H1 (cell line): ENCODE measurements around the gene KCNK4. TPM values are rescaled to one million over a fixed set of nuclear protein-coding genes. Genes with fewer than 3 reads are reported as not detected.

Experiments used
- CTCF ChIA-PET: fragments of 300-600 bp; sonication (Branson Sonifier 250); formaldehyde crosslinking; loops from one replicate; lab custom pipeline; 2021; ENCODE audit not compliant: partially characterized antibody; lab: Charles Lee
- POLR2A ChIA-PET: fragments of 300-600 bp; sonication (Branson Sonifier 250); formaldehyde crosslinking; loops from one replicate; lab custom pipeline; 2021; ENCODE audit warnings: inconsistent platforms; ENCODE audit not compliant: partially characterized antibody; lab: Charles Lee
- DNase-seq, 2 experiments: peaks; one replicate each; pipeline versions ENCODE4 v3.0.0 to v3.0.0-alpha.2; 2010 to 2022; ENCODE audit warnings: low spot score in 2 of 2, low read depth in 1 of 2, mixed read lengths in 1 of 2
- FAIRE-seq: peaks from 2 replicates; lab custom pipeline; 2011; peaks lifted over from hg19 to GRCh38; lab: Jason Lieb, UNC
- H2AFZ ChIP-seq: 2 replicates; pipeline ENCODE4 v1.8.1; 2012; ENCODE audit warnings: low read length, inconsistent platforms
- H2AK5ac ChIP-seq: 2 replicates; pipeline ENCODE4 v1.6.1; 2013; ENCODE audit warnings: low read depth, low read length
- H2BK120ac ChIP-seq: replicated peaks from 2 replicates; pipeline ENCODE3; 2013; ENCODE audit warnings: low read depth, low read length, inconsistent platforms
- H2BK12ac ChIP-seq: 2 replicates; pipeline ENCODE4 v1.6.1; 2013; ENCODE audit warnings: low read depth, low read length
- H2BK15ac ChIP-seq: 2 replicates; pipeline ENCODE4 v1.6.1; 2013; ENCODE audit warnings: low read length
- H2BK20ac ChIP-seq: 2 replicates; pipeline ENCODE4 v1.6.1; 2013; ENCODE audit warnings: low read length
- H2BK5ac ChIP-seq: 2 replicates; pipeline ENCODE4 v1.6.1; 2013; ENCODE audit warnings: low read depth, low read length
- H3K14ac ChIP-seq: 2 replicates; pipeline ENCODE4 v1.6.1; 2013; ENCODE audit warnings: inconsistent platforms; ENCODE audit not compliant: insufficient read length
- H3K18ac ChIP-seq: 2 replicates; pipeline ENCODE4 v1.6.1; 2013; ENCODE audit warnings: low read length; ENCODE audit errors: extremely low read depth
- H3K23ac ChIP-seq: 2 replicates; pipeline ENCODE4 v1.6.1; 2013; ENCODE audit warnings: inconsistent platforms; ENCODE audit not compliant: insufficient read length
- H3K23me2 ChIP-seq: 2 replicates; pipeline ENCODE4 v1.6.1; 2013; ENCODE audit warnings: low read depth, low read length
- H3K27ac ChIP-seq: 2 replicates; pipeline ENCODE4 v1.6.1; 2011; ENCODE audit warnings: low read depth, low read length, inconsistent platforms
- H3K27me3 ChIP-seq, 4 experiments: replicated peaks in 1 of 4; 1 replicate in 1 of 4; 2 replicates in 3 of 4; pipeline versions ENCODE4 v1.6.1 to v1.8.1; 2011 to 2013; ENCODE audit warnings: low read length in 3 of 4, mild to moderate bottlenecking in 3 of 4, inconsistent platforms in 2 of 4, mixed read lengths in 2 of 4, moderate library complexity in 1 of 4; ENCODE audit not compliant: control insufficient read depth in 3 of 4, insufficient read depth in 3 of 4; ENCODE audit errors: extremely low read depth in 1 of 4
- H3K36me3 ChIP-seq, 4 experiments: 2 replicates each; pipeline versions ENCODE4 v1.6.1 to v1.8.1; 2011 to 2013; ENCODE audit warnings: mild to moderate bottlenecking in 4 of 4, low read length in 3 of 4, moderate library complexity in 2 of 4, control low read depth in 1 of 4, inconsistent platforms in 1 of 4; ENCODE audit not compliant: insufficient read depth in 4 of 4, control insufficient read depth in 2 of 4
- H3K4ac ChIP-seq: replicated peaks from 2 replicates; pipeline ENCODE3; 2013; ENCODE audit warnings: low read length, low read depth, mixed read lengths, inconsistent platforms; ENCODE audit not compliant: insufficient read length
- H3K4me1 ChIP-seq, 4 experiments: replicated peaks in 1 of 4; 1 replicate in 1 of 4; 2 replicates in 3 of 4; pipeline versions ENCODE4 v1.6.1 to v1.8.1; 2011 to 2013; ENCODE audit warnings: low read length in 3 of 4, inconsistent platforms in 2 of 4, mixed read lengths in 1 of 4; ENCODE audit not compliant: insufficient read depth in 4 of 4, control insufficient read depth in 3 of 4
- H3K4me2 ChIP-seq, 2 experiments: 2 replicates each; pipeline versions ENCODE4 v1.6.1 to v1.8.1; 2011 to 2013; ENCODE audit warnings: low read depth in 2 of 2, low read length in 2 of 2, control low read depth in 1 of 2, inconsistent platforms in 1 of 2, mild to moderate bottlenecking in 1 of 2; ENCODE audit not compliant: insufficient read depth in 1 of 2
- H3K4me3 ChIP-seq, 4 experiments: fragments of 200-600, 300-600 bp in 1 of 4; sonication (generic), shearing (Covaris generic), sonication (Bioruptor Twin) in 1 of 4; 2 replicates each; pipeline versions ENCODE4 v1.5.1 to v1.8.1; 2011 to 2016; ENCODE audit warnings: low read length in 4 of 4, low read depth in 3 of 4, control low read depth in 2 of 4, inconsistent platforms in 2 of 4, mild to moderate bottlenecking in 2 of 4, mixed read lengths in 1 of 4, moderate library complexity in 1 of 4; ENCODE audit not compliant: insufficient read depth in 2 of 4; ENCODE audit errors: extremely low read depth in 1 of 4
- H3K56ac ChIP-seq: replicated peaks from 2 replicates; pipeline ENCODE3; 2013; ENCODE audit warnings: low read depth, mild to moderate bottlenecking, mixed read lengths, low read length, inconsistent platforms; ENCODE audit not compliant: insufficient read length
- H3K79me1 ChIP-seq: 2 replicates; pipeline ENCODE4 v1.6.1; 2013; ENCODE audit warnings: low read depth, low read length, control low read depth
- H3K79me2 ChIP-seq, 2 experiments: 2 replicates each; pipeline versions ENCODE4 v1.6.1 to v1.8.1; 2012 to 2013; ENCODE audit warnings: low read length in 2 of 2, mild to moderate bottlenecking in 2 of 2, inconsistent platforms in 1 of 2; ENCODE audit not compliant: insufficient read depth in 2 of 2, control insufficient read depth in 1 of 2
- H3K9ac ChIP-seq, 4 experiments: replicated peaks in 1 of 4; 1 replicate in 1 of 4; 2 replicates in 3 of 4; pipeline versions ENCODE4 v1.6.1 to v1.8.1; 2011 to 2013; ENCODE audit warnings: low read depth in 3 of 4, low read length in 3 of 4, control low read depth in 2 of 4, mild to moderate bottlenecking in 2 of 4, moderate library complexity in 2 of 4, inconsistent platforms in 1 of 4; ENCODE audit errors: extremely low read depth in 1 of 4
- H3K9me3 ChIP-seq, 2 experiments: 2 replicates each; pipeline versions ENCODE4 v1.6.1 to v1.8.1; 2012 to 2013; ENCODE audit warnings: mild to moderate bottlenecking in 2 of 2, moderate library complexity in 2 of 2, control low read depth in 1 of 2, inconsistent platforms in 1 of 2, low read depth in 1 of 2, low read length in 1 of 2, mixed read lengths in 1 of 2; ENCODE audit not compliant: insufficient read depth in 2 of 2
- H4K20me1 ChIP-seq, 2 experiments: replicated peaks in 1 of 2; 2 replicates each; pipeline versions ENCODE3 to v1.8.1; 2011 to 2013; ENCODE audit warnings: inconsistent platforms in 2 of 2, low read length in 2 of 2, mild to moderate bottlenecking in 1 of 2; ENCODE audit not compliant: insufficient read depth in 2 of 2, control insufficient read depth in 1 of 2
- H4K5ac ChIP-seq: 2 replicates; pipeline ENCODE4 v1.6.1; 2013; ENCODE audit warnings: low read length, low read depth, mixed read lengths, inconsistent platforms; ENCODE audit not compliant: insufficient read length
- H4K8ac ChIP-seq: 2 replicates; pipeline ENCODE4 v1.8.0; 2013; ENCODE audit warnings: mild to moderate bottlenecking, moderate library complexity, low read length, inconsistent platforms; ENCODE audit not compliant: insufficient read depth; ENCODE audit errors: extremely low read depth
- H4K91ac ChIP-seq: replicated peaks from 2 replicates; pipeline ENCODE3; 2013; ENCODE audit warnings: low read length, mixed read lengths, inconsistent platforms; ENCODE audit not compliant: insufficient read length
- EGR1 ChIP-seq: IDR thresholded peaks from 2 replicates; pipeline ENCODE4 v1.6.1; 2011; ENCODE audit warnings: low read depth, low read length, borderline replicate concordance
- GTF2F1 ChIP-seq: IDR thresholded peaks from 2 replicates; pipeline ENCODE4 v1.6.1; 2012; ENCODE audit warnings: low read depth, low read length, improper control_type of control experiment, borderline replicate concordance
- NANOG ChIP-seq: IDR thresholded peaks from 2 replicates; pipeline ENCODE4 v1.6.1; 2011; ENCODE audit warnings: low read length, low read depth, mild to moderate bottlenecking, inconsistent platforms; ENCODE audit not compliant: insufficient read depth, poor library complexity, severe bottlenecking
- PHF8 ChIP-seq: fragments of 200-600 bp; sonication (generic); conservative IDR thresholded peaks from 2 replicates; pipeline ENCODE4 v1.7.1; 2012; ENCODE audit warnings: low read depth, mild to moderate bottlenecking, inconsistent platforms, low read length, moderate library complexity
- POLR2AphosphoS5 ChIP-seq: IDR thresholded peaks from 2 replicates; pipeline ENCODE4 v1.6.1; 2011; ENCODE audit warnings: low read depth, low read length
- RFX5 ChIP-seq: IDR thresholded peaks from 2 replicates; pipeline ENCODE4 v1.6.1; 2011; ENCODE audit warnings: low read depth, low read length, improper control_type of control experiment, borderline replicate concordance
- WGBS, 2 experiments: shearing (Covaris generic) in 1 of 2; methylation state at CpG; one replicate each; pipeline versions ENCODE4 v1.1.6 to v1.1.7; 2013 to 2015; ENCODE audit warnings: low lambda C conversion rate in 2 of 2, mixed read lengths in 2 of 2, inconsistent platforms in 1 of 2, low coverage in 1 of 2, missing lambda C conversion rate in 1 of 2; ENCODE audit not compliant: insufficient replicate concordance in 2 of 2, insufficient coverage in 1 of 2, insufficient read length in 1 of 2; ENCODE audit errors: extremely low coverage in 1 of 2, missing lambda C conversion rate in 1 of 2; 5-methylcytosine and 5-hydroxymethylcytosine counted together
- polyA plus RNA-seq, 7 experiments: library from polyadenylated mRNA; depleted of rRNA in 3 of 7; stranded (reverse) in 5 of 7; unstranded in 2 of 7; fragments of >200 nt in 5 of 7; fragments of 200-250 nt in 2 of 7; gene quantifications; 1 replicate in 5 of 7; 2 replicates in 1 of 7; 4 replicates in 1 of 7; pipeline versions ENCODE4 v1.2.1 to v1.2.3, GENCODE V29; 2011 to 2013; ENCODE audit warnings: missing spikeins in 2 of 7, mixed read lengths in 2 of 7
- total RNA-seq: library from RNA; stranded (reverse); fragmentation: NEBNext Ultra II Directional; extraction: Animal tissue kit (Norgen Biotek cat#: 25700); gene quantifications from 2 replicates; pipeline ENCODE4 v1.2.1, GENCODE V29; 2021

Gene KCNK4
- total and polyA plus RNA-seq, 2 of the 8 experiments (the other 6 are each of a cell fraction or from before 2014, with no cell fraction given): 0.19 TPM; not detected in 1

- Histone ChIP-seq H3K79me1 (no peaks in the 10 kb centered on the region), H2AFZ (no peak overlapping the region), H4K5ac (no peak overlapping the region), H3K14ac (no peak overlapping the region), H2BK12ac (no peak overlapping the region), H3K18ac (no peak overlapping the region), H3K27me3 (peaks cover 0 to 2% (median 0%) of the 10 kb centered on the region in 4 experiments; a peak in 1 of 7 replicates), H3K56ac (no peak overlapping the region), H4K8ac (no peak overlapping the region), H2BK5ac (no peak overlapping the region), H3K4me2 (no peak overlapping the region), H2BK15ac (no peak overlapping the region), H3K9ac (no peak overlapping the region), H3K23me2 (peaks cover 11% of the 10 kb centered on the region; the same call in 1 of the 2 replicates), H2BK120ac (no peak overlapping the region), H3K4me3 (no peak overlapping the region), H3K9me3 (no peaks in the 10 kb centered on the region), H2AK5ac (no peak overlapping the region), H4K91ac (no peak overlapping the region), H3K4ac (no peak overlapping the region), H3K23ac (no peak overlapping the region), H3K36me3 (no peaks in the 10 kb centered on the region), H4K20me1 (no peaks in the 10 kb centered on the region), H3K27ac (no peak overlapping the region), H3K4me1 (peaks cover 0 to 23% (median 17%) of the 10 kb centered on the region in 4 experiments; a peak in 6 of 7 replicates), H2BK20ac (no peak overlapping the region), H3K79me2 (no peaks in the 10 kb centered on the region)
- 91% methylated on average over 5 of the region's 8 CpGs; no CpG with 5 or more reads in 1 of the 2 experiments for WGBS, 2 experiments
- CTCF ChIA-PET: interaction anchor here (0.6 to 37.6 kb wide), 7 partner anchors 12 to 312 kb away, joined by 3 to 614 read pairs (median 6); partner anchors contain the start of genes CATSPERZ, CCDC88B, ESRRA and FERMT3
- POLR2A ChIA-PET: interaction anchor here (2.3 kb wide), 1 partner anchor 21 kb away, joined by 12 read pairs; the partner anchor contains the start of genes PRDX5 and TRMT112
- no peak for FAIRE-seq
- TF ChIP-seq GTF2F1 (no peak), POLR2AphosphoS5 (no peak), EGR1 (no peak), RFX5 (no peak), NANOG (no peak), PHF8 (no peak)
- no peak for DNase-seq
Observed at GRCh38 chr11:64338716-64339115, 47.6 kb downstream of the KCNK4 start.
